Thoracic aorta (tissue), 2 donors: ENCODE results near the gene CTBP2. TPM values are rescaled to one million over a fixed set of nuclear protein-coding genes. Genes with fewer than 3 reads are reported as not detected.
A peak's percentile ranks its signal among the peaks of the same experiment; 100 is the strongest.

Experiments used
- ATAC-seq: fragments of 150-250 bp; one replicate; pipeline ENCODE4 v1.8.0; 2017; ENCODE audit warnings: low read depth; ENCODE audit not compliant: insufficient number of reproducible peaks, low FRiP score
- DNase-seq: peaks from one replicate; pipeline ENCODE4 v3.0.0-alpha.2; 2020; ENCODE audit warnings: low spot score
- H3K27ac ChIP-seq, 2 donors: fragments of 200-600 bp; sonication (generic); 1 replicate in 1 of 2; 2 replicates in 1 of 2; pipeline ENCODE4 v1.5.1; 2016; ENCODE audit warnings: mild to moderate bottlenecking in 2 of 2, moderate library complexity in 2 of 2
- H3K27me3 ChIP-seq: fragments of 200-600 bp; sonication (generic); replicated peaks from 2 replicates; pipeline ENCODE4 v1.6.0; 2016; ENCODE audit warnings: mild to moderate bottlenecking; ENCODE audit not compliant: insufficient read depth
- H3K36me3 ChIP-seq: fragments of 200-600 bp; sonication (generic); one replicate; pipeline ENCODE4 v1.5.1; 2016
- H3K4me1 ChIP-seq, 2 donors: fragments of 200-600 bp; sonication (generic); 1 replicate in 1 of 2; 2 replicates in 1 of 2; pipeline versions ENCODE4 v1.5.1 to v1.6.0; 2016; ENCODE audit warnings: low read depth in 2 of 2, mild to moderate bottlenecking in 1 of 2; ENCODE audit not compliant: control insufficient read depth in 1 of 2
- H3K4me3 ChIP-seq: fragments of 200-600 bp; sonication (generic); 2 replicates; pipeline ENCODE4 v1.5.1; 2016; ENCODE audit warnings: mild to moderate bottlenecking
- H3K9me3 ChIP-seq: fragments of 200-600 bp; sonication (generic); 2 replicates; pipeline ENCODE4 v1.5.1; 2016
- CTCF ChIP-seq: fragments of 200-600 bp; sonication (generic); IDR thresholded peaks from one replicate; pipeline ENCODE4 v1.5.1; 2019; ENCODE audit warnings: antibody characterized with exemption
- total RNA-seq, 2 donors: library from RNA; depleted of rRNA; stranded (reverse); fragments of >200 nt; gene quantifications; one replicate each; pipeline versions ENCODE4 v1.1.0 to v1.2.3, GENCODE V29; 2016

Gene CTBP2
- total RNA-seq, 2 donors from 2014 or later = 62.8 to 80.6 TPM

DNA sequence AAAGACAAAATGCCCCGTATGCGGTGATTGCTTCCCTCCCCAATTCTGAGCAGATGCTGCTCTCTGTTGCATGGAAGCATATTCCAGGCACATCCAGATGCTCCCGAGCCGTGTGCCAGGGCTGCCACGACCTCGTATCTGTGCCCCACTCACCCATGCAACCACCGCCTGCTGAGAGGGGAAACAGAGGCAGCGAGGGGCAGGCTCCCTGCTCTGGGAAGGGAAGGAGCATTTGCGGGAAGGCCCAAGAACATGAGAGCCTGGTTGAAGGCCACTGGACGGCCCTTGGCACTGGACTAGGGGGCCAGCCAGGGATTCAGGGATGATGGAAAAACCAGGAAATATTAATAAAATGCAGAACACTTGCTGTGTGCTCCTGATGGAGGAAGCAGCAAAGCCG lies 89.4 kb downstream of the CTBP2 start:
- H3K4me3 ChIP-seq = no peak overlapping the region
- H3K9me3 ChIP-seq = no peaks in the 10 kb centered on the region
- H3K36me3 ChIP-seq = no peaks in the 10 kb centered on the region
- peaks cover 0 to 15% of the 10 kb centered on the region in 2 donors for H3K4me1 ChIP-seq
- H3K27me3 ChIP-seq = no peaks in the 10 kb centered on the region
- TF ChIP-seq CTCF = no peak
- H3K27ac ChIP-seq = no peak overlapping the region
- no peak for DNase-seq
- no peak for ATAC-seq

- TF ChIP-seq CTCF = no peak
- Histone ChIP-seq H3K36me3 (no peaks in the 10 kb centered on the region), H3K9me3 (no peaks in the 10 kb centered on the region), H3K4me1 (peaks cover 19 to 36% of the 10 kb centered on the region in 2 donors), H3K27ac (no peak overlapping the region), H3K4me3 (no peak overlapping the region), H3K27me3 (no peaks in the 10 kb centered on the region)
- ATAC-seq = no peak
- DNase-seq = no peak
Observed at GRCh38 chr10:125068406-125068805, 92.0 kb downstream of the CTBP2 start.

GRCh38 chr10:125067764-125068163 lies 92.6 kb downstream of the CTBP2 start:
- Histone ChIP-seq H3K4me1 (peaks cover 26 to 42% of the 10 kb centered on the region in 2 donors), H3K36me3 (no peaks in the 10 kb centered on the region), H3K27ac (no peak overlapping the region), H3K4me3 (no peak overlapping the region), H3K9me3 (no peaks in the 10 kb centered on the region), H3K27me3 (no peaks in the 10 kb centered on the region)
- TF ChIP-seq CTCF = no peak
- ATAC-seq (no peak), DNase-seq (no peak)

DNA sequence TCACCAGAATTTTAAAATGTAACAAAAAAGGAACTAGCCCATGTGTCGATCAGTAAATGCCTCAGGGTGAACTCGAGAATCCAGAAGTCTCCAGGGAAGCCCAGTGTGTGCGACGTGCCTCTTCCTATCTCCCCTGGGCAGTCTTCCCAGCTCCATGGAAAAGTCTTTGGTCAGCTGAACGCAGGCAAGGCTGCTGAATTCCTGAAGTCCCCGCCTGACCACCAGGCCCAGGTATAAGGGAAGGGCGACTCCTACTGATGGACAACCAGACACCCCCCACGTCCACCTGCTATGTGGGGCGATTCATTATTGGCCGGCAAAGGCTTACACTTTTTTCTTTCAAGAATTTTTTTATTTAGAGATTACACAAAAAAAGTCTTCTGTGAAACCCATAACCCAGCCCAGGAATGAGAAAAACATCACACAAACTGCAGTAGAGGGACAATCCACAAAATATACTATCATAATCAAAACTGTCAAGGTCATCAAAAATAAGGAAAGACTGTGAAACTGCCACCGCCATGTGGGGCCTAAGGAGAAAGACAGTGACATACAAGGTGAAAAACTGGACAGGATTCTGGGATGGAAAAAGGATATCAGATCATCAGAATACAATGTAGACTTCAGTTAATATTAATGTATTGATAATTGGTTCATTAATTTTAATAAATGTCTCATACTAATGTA lies 93.5 kb downstream of the CTBP2 start:
- Histone ChIP-seq H3K4me3 (no peak overlapping the region), H3K36me3 (no peaks in the 10 kb centered on the region), H3K27ac (no peak overlapping the region), H3K9me3 (no peaks in the 10 kb centered on the region), H3K27me3 (no peaks in the 10 kb centered on the region), H3K4me1 (peaks cover 29 to 42% of the 10 kb centered on the region in 2 donors)
- TF ChIP-seq CTCF = no peak
- ATAC-seq (no peak), DNase-seq (no peak)

DNA sequence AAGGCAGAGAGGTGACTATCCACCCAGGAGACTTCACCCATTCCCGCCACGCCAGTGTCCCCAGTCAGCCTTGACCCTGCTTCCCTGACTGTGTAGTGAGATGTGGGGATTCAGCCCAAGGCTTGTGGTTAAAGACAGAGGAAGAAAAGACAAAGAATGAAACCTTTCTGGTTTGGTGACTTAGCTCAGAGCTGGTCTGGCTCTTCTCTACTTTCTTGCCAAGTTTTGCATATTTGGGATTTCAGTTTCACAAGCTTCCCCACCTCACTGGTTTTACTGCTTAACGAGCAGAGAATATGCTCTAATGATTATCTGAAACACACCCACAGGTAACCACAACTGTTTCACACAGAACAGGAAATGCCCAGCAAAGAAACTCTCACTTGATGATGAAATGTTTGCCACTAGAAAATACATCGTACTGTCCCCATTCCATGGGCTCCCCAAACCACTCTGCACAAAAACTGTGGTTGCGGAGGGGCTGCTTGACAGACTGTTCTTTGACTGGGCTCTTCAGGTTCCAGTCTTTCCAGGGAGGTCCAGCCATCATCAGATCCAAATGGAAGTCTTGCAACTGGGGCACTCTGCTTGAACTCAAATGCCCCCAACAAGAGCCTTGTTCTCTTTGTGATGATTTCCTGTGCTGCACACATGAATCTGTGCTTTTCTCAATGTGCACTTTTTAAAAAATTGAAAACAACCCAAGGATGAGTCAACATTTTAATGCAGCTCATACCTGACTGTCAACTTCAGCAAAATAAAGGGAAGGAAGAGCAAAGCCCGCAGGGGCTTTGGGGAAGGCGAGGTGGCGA lies 95.5 kb downstream of the CTBP2 start:
- Histone ChIP-seq H3K27me3 (no peaks in the 10 kb centered on the region), H3K4me1 (peaks cover 40 to 60% of the 10 kb centered on the region in 2 donors), H3K27ac (peak overlapping the region; percentile 29 to 72), H3K9me3 (no peaks in the 10 kb centered on the region), H3K4me3 (peak overlapping the region; percentile 34), H3K36me3 (no peaks in the 10 kb centered on the region)
- ATAC-seq = no peak
- no peak for DNase-seq
- no peak for TF ChIP-seq CTCF
